ENCODE data around the gene LMTK3.

LMTK3 gene

DNA sequence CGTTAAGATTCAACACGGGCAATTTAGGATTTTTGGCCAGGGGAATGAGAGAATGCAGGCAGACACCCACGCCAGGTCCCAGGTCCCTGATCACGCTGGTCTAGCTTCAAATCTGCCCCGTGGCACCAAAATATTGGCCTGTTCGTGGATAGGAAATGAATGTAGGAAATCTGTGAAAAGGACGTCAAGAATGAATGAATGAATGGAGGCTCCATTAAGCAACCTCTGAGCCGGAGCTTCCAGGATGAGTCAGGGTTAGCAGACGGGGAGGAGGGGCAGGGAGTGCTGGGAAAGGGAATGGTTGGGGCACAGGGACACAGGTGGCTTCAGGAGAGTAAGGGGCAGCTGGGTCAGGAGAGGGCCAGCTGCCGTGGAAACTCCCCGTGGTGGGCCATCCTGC is 44.5 kb upstream of the LMTK3 start:
- no peak for TF ChIP-seq FOXM1 (IDR thresholded peaks at IDR 0.05; ENCODE audit: borderline replicate concordance, low read depth)
- 0 out of 2 replicates have a peak, but pooled peaks have one; percentile 28 for TF ChIP-seq ZBTB7A (IDR thresholded peaks at IDR 0.05; ENCODE audit: low read depth)
- TF ChIP-seq TCF12 (IDR thresholded peaks at IDR 0.05; ENCODE audit: low read depth): peak; percentile 55; the same call in 1 of the 2 replicates
- peak; percentile 66; the same call in 1 of the 2 replicates for TF ChIP-seq CEBPB (IDR thresholded peaks at IDR 0.05)
- TF ChIP-seq EP300 (IDR thresholded peaks at IDR 0.05; ENCODE audit: borderline replicate concordance): 0 out of 2 replicates have a peak, but pooled peaks have one; percentile 24
- TF ChIP-seq, protein P1, sequence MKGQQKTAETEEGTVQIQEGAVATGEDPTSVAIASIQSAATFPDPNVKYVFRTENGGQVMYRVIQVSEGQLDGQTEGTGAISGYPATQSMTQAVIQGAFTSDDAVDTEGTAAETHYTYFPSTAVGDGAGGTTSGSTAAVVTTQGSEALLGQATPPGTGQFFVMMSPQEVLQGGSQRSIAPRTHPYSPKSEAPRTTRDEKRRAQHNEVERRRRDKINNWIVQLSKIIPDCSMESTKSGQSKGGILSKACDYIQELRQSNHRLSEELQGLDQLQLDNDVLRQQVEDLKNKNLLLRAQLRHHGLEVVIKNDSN (IDR thresholded peaks at IDR 0.05): no peak
- TF ChIP-seq TEAD4 (IDR thresholded peaks at IDR 0.05): no peak
- TF ChIP-seq YY1 (IDR thresholded peaks at IDR 0.05; ENCODE audit: low read depth): no peak
- TF ChIP-seq, protein P2, sequence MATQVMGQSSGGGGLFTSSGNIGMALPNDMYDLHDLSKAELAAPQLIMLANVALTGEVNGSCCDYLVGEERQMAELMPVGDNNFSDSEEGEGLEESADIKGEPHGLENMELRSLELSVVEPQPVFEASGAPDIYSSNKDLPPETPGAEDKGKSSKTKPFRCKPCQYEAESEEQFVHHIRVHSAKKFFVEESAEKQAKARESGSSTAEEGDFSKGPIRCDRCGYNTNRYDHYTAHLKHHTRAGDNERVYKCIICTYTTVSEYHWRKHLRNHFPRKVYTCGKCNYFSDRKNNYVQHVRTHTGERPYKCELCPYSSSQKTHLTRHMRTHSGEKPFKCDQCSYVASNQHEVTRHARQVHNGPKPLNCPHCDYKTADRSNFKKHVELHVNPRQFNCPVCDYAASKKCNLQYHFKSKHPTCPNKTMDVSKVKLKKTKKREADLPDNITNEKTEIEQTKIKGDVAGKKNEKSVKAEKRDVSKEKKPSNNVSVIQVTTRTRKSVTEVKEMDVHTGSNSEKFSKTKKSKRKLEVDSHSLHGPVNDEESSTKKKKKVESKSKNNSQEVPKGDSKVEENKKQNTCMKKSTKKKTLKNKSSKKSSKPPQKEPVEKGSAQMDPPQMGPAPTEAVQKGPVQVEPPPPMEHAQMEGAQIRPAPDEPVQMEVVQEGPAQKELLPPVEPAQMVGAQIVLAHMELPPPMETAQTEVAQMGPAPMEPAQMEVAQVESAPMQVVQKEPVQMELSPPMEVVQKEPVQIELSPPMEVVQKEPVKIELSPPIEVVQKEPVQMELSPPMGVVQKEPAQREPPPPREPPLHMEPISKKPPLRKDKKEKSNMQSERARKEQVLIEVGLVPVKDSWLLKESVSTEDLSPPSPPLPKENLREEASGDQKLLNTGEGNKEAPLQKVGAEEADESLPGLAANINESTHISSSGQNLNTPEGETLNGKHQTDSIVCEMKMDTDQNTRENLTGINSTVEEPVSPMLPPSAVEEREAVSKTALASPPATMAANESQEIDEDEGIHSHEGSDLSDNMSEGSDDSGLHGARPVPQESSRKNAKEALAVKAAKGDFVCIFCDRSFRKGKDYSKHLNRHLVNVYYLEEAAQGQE (IDR thresholded peaks at IDR 0.05; ENCODE audit: low read depth): no peak

DNA sequence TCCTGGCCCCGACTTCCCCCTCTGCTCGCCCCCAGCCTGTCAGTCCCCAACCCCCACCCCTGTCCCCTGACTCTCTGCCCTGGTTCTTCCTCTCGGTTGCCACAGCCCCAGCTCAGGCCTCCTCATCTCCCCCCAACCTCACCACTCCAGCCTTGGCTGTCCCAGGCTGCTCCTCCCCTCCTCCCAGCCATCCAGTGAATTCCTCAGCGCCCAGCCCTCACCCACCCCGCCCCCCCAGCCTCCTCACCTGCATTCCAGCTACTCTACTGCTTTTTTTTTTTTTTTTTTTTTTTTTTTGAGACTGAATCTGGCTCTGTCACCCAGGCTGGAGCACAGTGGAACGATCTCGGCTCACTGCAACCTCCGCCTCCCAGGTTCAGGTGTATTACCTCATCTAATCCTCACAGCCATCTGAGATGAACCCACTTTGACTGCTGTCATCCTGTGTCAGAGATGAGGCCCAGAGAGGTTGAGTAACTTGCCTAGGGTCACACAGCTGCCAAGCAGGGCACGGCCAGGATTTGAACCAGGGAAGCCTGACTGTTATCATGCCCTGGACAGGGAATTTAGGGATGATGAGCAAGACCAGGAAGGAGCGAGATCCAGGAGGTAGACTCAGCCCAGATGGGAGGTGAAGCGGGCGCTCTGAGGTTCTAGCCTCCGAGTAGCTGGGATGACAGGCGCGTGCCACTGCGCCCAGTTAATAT is 42.9 kb upstream of the LMTK3 start:
- TF ChIP-seq TCF12 (IDR thresholded peaks at IDR 0.05; ENCODE audit: low read depth): 0 out of 2 replicates have a peak, but pooled peaks have one; percentile 55
- no peak for TF ChIP-seq CREB1 (IDR thresholded peaks at IDR 0.05; ENCODE audit: low read depth)
- peak; percentile 34; the same call in 1 of the 2 replicates for TF ChIP-seq MAX (IDR thresholded peaks at IDR 0.05)
- TF ChIP-seq TEAD4 (IDR thresholded peaks at IDR 0.05): peak; percentile 67
- TF ChIP-seq FOXM1 (IDR thresholded peaks at IDR 0.05; ENCODE audit: borderline replicate concordance, low read depth): no peak
- 0 out of 2 replicates have a peak, but pooled peaks have one; percentile 3 for TF ChIP-seq ZBTB7A (IDR thresholded peaks at IDR 0.05; ENCODE audit: low read depth)
- TF ChIP-seq, protein P2 (IDR thresholded peaks at IDR 0.05; ENCODE audit: low read depth): no peak
- TF ChIP-seq EGR1 (IDR thresholded peaks at IDR 0.05): no peak
- TF ChIP-seq CEBPB (IDR thresholded peaks at IDR 0.05): no peak

DNA sequence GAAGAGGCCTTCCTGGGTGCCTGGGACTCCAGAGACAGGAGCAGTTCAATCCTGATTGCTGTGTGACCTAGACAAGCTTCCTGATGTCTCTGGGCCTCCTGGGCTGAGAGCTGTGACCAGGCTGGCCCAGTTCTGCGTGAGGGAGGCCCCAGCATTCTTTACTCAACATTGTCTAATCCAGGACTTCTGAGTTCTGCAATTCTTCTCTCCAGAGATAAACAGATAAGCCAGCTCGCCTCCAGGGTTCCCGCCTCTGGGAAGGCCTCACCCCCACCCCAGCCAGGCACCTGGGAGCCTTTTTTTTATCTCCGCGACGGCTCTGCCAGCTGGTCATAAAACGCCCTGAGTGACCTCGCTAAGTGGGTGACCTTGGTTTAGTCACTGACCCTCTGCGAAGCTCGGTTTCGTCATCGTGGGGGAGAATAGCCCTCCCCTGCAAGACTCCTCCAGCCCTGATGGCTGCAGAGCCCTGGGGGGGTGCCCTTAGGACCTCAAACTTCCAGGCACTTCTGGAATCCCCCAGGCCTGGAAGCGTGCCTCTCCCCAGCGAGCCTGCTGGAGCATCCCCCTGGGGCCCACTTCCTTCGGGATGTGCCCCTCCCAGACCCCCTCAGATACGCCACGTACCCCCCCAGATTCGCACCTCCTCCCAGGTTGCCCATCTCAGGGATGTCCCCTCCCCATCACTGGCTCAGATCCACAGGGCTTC is 42.2 kb upstream of the LMTK3 start:
- TF ChIP-seq ZBTB7A (IDR thresholded peaks at IDR 0.05; ENCODE audit: low read depth) (peak; percentile 50; the same call in 1 of the 2 replicates), TEAD4 (IDR thresholded peaks at IDR 0.05) (no peak; the same call in 1 of the 2 replicates), TCF12 (IDR thresholded peaks at IDR 0.05; ENCODE audit: low read depth) (peak; percentile 66), CEBPB (IDR thresholded peaks at IDR 0.05) (peak; percentile 65; the same call in 1 of the 2 replicates), TAF1 (IDR thresholded peaks at IDR 0.05; ENCODE audit: low read depth) (no peak), FOXM1 (IDR thresholded peaks at IDR 0.05; ENCODE audit: borderline replicate concordance, low read depth) (no peak)
- TF ChIP-seq, protein P1 (IDR thresholded peaks at IDR 0.05): no peak

DNA sequence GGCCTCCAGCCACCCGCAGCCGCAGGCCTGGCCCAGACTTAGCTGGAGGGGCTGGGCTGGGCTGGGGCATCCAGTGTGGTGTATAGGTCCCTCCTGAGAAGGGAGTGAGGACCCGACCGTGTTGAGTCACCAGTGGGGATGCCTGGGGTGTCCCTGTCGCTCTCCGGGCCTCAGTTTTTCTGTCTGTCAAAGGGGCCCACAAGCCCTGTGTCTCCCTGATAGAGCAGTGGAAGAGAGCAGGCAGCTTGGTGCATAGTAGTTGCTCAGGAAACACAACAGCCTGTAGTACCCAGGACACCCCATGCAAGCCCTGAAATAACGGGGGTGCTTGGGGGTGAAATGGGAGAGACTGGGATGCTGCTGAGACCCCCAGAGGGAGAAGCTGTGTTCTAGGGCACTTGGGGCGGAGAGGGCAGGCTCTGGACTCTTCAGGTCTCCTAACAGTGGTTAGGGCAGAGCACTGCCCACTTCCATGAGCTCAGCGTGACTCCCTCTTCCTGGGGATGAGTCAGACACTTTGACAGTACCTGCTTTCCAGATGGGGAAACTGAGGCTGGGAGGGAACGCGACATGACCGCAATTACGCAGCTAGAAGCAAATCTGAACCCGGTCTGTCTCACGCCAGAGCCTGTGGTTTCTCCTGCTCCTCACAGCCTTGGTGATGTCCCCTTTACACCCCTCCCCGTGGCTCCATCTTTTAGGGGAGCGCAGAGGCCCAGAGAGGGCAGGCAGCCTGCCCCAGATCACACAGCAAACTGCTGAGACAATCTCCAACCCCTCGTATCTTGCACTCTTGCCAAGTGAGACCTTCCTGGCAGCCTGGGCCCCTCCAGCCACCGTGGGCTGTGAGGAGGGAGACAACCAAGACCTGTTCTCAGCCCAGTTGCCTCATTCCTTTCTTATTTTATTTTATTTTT is 41.0 kb upstream of the LMTK3 start:
- TF ChIP-seq EP300 (IDR thresholded peaks at IDR 0.05; ENCODE audit: borderline replicate concordance): no peak
- no peak for TF ChIP-seq EGR1 (IDR thresholded peaks at IDR 0.05)
- no peak for TF ChIP-seq CEBPB (IDR thresholded peaks at IDR 0.05)
- TF ChIP-seq, protein P1 (IDR thresholded peaks at IDR 0.05): no peak
- TF ChIP-seq ZBTB7A (IDR thresholded peaks at IDR 0.05; ENCODE audit: low read depth): 0 out of 2 replicates have a peak, but pooled peaks have one; percentile 45
- no peak for TF ChIP-seq RAD21 (IDR thresholded peaks at IDR 0.05; ENCODE audit: low read depth)
- no peak for TF ChIP-seq FOXM1 (IDR thresholded peaks at IDR 0.05; ENCODE audit: borderline replicate concordance, low read depth)
- no peak for TF ChIP-seq TCF12 (IDR thresholded peaks at IDR 0.05; ENCODE audit: low read depth)
